CD4-positive, alpha-beta T cell treated with Interleukin-12 subunit alpha and Interleukin-12 subunit beta, for 1 hour (primary cell): ENCODE data around the gene PSMB2.
"Not testable (repeated sequence)": the region's sequence is repeated elsewhere in the genome, so short reads cannot be mapped to it uniquely, and the experiment has no call there.

Experiments
- DNase-seq: peaks from one replicate; pipeline ENCODE4 v3.0.0-alpha.2; 2020

The PSMB2 gene

GRCh38 chr1:35591211-35591610, 50.1 kb downstream of the PSMB2 start:
- DNase-seq: no peak

- no peak for DNase-seq
Observed at GRCh38 chr1:35590476-35591040, 50.8 kb downstream of the PSMB2 start.

GRCh38 chr1:35589516-35590427, 51.6 kb downstream of the PSMB2 start:
- DNase-seq: no peak

GRCh38 chr1:35588197-35588910, 53.0 kb downstream of the PSMB2 start:
- DNase-seq: no peak

- DNase-seq: no peak
Observed at GRCh38 chr1:35587736-35588135, 53.6 kb downstream of the PSMB2 start.

- no peak for DNase-seq
Observed at GRCh38 chr1:35586808-35587207, 54.5 kb downstream of the PSMB2 start.

GRCh38 chr1:35585805-35586204, 55.5 kb downstream of the PSMB2 start:
- DNase-seq: not testable (repeated sequence)

GRCh38 chr1:35585281-35585680, 56.0 kb downstream of the PSMB2 start:
- no peak for DNase-seq

- not testable (repeated sequence) for DNase-seq
Observed at GRCh38 chr1:35581621-35582020, 59.7 kb downstream of the PSMB2 start.

GRCh38 chr1:35580949-35581388, 60.4 kb downstream of the PSMB2 start:
- no peak for DNase-seq

- peak; percentile 68 for DNase-seq
Observed at GRCh38 chr1:35577071-35577998, 64.0 kb downstream of the PSMB2 start.

- not testable (repeated sequence) for DNase-seq
Observed at GRCh38 chr1:35576766-35577070, 64.6 kb downstream of the PSMB2 start.

GRCh38 chr1:35576061-35576765, 65.1 kb downstream of the PSMB2 start:
- no peak for DNase-seq

- no peak for DNase-seq
Observed at GRCh38 chr1:35575416-35575958, 65.8 kb downstream of the PSMB2 start.

GRCh38 chr1:35574655-35575415, 66.5 kb downstream of the PSMB2 start:
- no peak for DNase-seq

- DNase-seq: no peak
Observed at GRCh38 chr1:35574125-35574654, 67.1 kb downstream of the PSMB2 start.

- DNase-seq: no peak
Observed at GRCh38 chr1:35573198-35574124, 67.9 kb downstream of the PSMB2 start, which contains the start of gene TFAP2E. Gene TFAP2E, plus strand, starts transcription at chr1:35573314. Its CDS starts 264 bp downstream, at chr1:35573578.

GRCh38 chr1:35572296-35572695, 69.0 kb downstream of the PSMB2 start:
- DNase-seq: no peak

- DNase-seq: no peak
Observed at GRCh38 chr1:35571263-35571662, 70.1 kb downstream of the PSMB2 start.
